NT2/D1 (cell line): ENCODE results near the gene LBHD2.

Source experiments
- YY1 ChIP-seq: IDR thresholded peaks from 2 replicates; pipeline ENCODE4 v1.6.1; 2011; ENCODE audit not compliant: insufficient read length, insufficient read depth
- ZNF274 ChIP-seq: IDR thresholded peaks from 2 replicates; pipeline ENCODE4 v1.6.1; 2011; ENCODE audit warnings: mild to moderate bottlenecking, low read depth, low read length

- TF ChIP-seq ZNF274 (no peak), YY1 (no peak)
Observed at GRCh38 chr14:103110681-103111231, 26.7 kb downstream of the LBHD2 start.
